HG03045 (cell line): ENCODE results near the gene TMEM158.

Experiments
- ATAC-seq: cut with Tn5 transposase; IDR thresholded peaks from one replicate; pipeline ENCODE4 v1.9.1; 2021; ENCODE audit warnings: mild to moderate bottlenecking, moderate library complexity; ENCODE audit not compliant: unreplicated experiment

Gene TMEM158

DNA sequence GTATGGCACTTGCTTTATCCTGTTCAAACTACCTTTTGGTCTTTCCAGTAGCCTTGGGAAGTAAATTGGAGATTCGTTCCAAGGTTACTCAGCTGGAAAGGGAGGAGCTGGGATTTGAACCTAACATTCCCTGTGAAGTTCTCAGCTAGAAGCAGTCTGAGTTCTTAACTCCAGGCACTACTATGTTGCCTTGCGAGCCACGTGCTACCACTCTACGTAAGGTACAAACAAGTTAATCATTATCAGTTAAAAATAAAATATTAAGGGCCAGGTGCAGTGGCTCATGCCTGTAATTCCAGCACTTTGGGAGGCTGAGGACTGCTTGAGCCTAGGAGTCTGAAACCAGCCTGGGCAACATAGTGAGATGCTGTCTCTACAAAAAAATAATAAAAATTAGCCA, 49.2 kb downstream of the TMEM158 start:
- ATAC-seq = no peak
